HK-2 (cell line): Measurements from ENCODE around the gene MACC1.
"Not testable (repeated sequence)": the region's sequence is repeated elsewhere in the genome, so short reads cannot be mapped to it uniquely, and the experiment has no call there.

ENCODE experiments used
- DNase-seq: peaks from one replicate; pipeline ENCODE4 v3.0.0-alpha.2; 2018; ENCODE audit not compliant: unreplicated experiment

The MACC1 gene

DNA sequence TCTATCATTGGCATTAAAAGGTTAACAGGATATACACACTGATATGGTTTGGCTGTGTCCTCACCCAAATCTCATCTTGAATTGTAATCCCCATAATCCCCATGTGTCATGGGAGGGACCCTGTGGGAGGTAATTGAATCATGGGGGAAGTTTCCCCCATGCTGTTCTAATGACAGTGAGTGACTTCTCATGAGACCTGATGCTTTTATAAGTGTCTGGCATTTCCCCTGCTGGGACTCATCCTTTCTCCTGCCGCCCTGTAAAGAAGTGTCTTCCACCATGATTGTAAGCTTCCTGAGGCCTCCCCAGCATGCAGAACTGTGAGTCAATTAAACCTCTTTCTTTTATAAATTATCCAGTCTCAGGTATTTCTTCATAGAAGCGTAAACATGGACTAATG lies 9.4 kb downstream of the MACC1 start:
- DNase-seq, result not testable (repeated sequence)

DNA sequence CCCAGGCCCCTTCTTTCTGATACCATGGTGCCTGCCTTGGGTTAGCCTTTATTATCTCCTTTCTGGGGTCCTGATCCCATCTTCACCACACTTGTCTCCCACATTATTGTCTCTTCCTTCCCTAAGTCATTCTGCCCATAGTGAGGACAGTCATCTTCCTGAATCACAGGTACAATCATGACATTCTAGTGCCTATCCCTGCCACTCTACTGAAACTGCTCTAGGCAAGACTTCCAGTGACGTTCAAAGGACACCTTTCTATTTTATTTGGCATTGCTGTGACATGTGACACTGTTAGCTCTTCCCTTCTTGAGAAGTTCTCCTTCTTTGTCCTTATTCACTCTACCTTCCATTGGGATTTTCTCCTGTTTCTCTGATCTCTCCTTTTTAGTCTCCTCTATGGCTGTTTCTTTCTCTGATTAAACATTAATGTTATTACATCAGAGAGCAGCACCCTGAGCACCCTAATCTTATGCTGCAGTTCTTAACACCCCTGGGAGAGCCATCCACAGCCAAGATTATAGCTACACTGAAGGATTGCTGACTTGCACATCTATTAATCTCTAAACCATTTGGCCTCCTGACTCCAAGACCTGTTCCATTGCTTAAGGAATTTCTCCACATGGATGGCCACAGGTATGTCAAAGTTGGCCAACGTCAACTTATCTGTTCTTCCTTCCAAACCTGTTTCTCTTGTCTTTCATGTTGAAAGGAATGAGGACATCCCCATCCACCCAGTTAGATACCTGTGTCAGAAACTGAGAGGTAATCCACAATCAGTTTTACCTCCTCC lies 10.9 kb downstream of the MACC1 start:
- no peak for DNase-seq

DNA sequence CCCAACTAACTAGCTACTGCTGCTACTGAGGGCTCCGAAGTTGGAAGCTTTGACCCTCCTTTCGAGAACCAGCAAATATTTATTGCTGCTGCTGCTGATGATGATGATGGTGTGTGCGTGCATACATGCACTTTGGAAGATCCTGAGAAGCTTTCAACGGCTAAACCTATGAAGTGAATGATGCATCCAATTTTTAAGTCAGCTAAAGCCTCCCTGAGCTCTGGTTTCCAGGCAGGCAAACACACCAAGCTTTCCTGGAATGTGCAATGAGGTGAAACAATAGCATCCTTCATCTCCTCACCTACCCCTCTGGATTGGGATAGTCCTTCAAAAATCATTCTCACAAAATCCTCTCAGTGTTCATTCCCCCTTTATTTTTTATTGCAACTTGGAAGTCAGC lies 13.9 kb downstream of the MACC1 start:
- no peak for DNase-seq

DNA sequence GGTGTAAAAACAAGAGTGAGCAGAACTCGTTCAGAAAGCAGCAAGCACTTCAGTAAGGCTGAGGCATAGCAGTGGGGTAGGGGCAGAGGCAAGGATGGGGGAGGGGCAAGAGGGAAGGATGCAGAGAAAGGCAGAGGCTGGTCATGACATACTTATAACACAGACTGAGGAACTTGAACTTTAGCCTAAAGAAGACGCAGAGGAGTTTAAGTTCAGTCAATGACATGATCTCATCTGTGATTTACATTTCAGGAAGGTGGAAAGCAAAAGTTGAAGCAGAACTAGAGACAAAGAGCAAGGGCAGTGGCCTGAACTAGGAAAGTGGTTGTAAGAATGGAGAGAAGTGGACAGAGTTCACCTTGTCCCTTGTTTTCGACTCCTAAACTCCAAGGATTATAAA lies 15.8 kb downstream of the MACC1 start:
- DNase-seq, result no peak

DNA sequence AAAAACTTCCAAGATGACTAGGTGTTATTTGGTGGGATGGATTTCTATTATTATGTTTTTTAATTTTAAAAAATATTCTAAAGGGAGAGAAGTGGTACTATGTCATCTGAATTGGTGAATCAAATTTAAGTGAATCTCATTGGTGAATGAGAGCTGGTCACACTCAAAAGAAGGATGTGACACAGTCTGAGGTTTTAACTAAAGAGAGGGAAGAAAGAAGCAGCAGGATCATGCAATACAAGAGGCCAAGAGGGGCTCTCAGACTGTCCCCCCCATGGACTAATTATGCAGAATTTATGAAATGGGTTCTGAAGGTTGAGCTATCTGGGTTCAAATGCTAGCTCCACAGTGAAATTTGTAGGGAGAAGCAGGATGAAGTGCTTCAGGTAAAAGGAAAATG lies 16.2 kb downstream of the MACC1 start:
- no peak for DNase-seq

DNA sequence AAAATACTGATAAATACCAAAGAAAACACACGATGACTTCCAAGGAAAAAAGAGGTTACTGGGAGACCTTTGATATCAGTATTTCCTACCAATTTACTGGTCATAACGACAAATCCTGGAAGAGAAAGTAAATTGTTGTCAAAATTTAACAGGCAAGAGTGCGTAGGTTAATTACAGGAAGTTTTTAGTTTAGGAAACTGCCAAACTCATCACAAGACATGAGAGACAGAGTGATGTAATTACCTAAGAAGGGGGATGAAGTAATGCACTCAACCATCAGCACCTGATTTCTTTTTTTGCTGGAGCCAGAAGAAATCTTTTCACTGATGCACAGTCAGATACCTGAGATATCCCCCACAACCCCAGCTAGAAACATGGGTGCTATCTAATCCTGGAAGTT lies 16.8 kb downstream of the MACC1 start:
- DNase-seq, result no peak

DNA sequence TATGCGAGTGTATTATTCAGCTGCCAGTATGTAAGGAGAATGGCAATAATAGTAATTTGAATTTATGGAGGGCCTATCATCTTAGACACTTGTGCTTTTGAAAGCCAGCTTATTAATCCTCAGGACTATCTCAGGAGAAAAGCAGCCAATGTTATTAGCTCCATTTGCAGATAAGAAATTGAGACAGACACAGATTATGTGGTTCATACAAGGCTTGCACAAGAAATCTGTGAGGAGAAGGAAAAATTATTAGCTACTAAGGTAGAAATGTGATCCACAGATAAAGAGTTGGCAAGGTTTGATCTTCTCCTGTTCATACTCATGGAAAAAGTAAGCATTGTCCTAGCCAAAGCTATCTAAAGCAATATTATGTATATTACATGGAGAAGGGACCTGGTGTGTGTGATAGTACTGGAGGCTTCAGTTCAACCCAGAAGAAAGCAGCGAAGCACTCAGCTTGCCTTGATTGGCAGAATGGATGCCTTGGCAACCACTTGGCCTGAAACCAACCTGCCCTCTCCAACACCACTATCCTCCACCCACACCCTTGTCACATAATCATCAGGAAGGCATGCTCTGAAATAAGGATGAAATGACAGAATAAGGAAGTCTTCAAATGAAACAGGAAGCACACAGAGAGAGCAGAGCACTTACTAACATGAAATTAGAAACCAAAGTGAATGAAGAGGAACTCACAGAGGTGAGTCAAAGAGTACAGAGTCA lies 18.0 kb downstream of the MACC1 start:
- DNase-seq, result peak; percentile 81

DNA sequence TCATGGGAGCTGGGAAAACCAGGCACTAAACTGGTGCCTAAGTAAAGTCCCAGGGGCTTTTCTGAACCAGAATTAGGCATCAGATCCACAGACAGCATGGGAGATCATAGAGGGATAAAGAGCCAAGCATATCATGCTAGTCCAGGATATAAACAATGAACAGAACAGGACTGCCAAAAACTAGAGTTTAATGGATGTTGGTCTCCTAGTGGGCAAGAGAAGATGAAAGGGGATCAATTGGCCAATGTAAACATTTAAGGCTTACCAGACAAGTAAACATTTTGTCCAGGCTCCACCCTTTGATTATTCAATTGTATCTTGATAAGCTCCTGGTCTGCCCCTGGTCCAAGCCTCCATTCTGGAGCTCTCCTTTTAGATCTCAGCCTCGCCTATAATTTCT lies 18.9 kb downstream of the MACC1 start:
- DNase-seq, result no peak

DNA sequence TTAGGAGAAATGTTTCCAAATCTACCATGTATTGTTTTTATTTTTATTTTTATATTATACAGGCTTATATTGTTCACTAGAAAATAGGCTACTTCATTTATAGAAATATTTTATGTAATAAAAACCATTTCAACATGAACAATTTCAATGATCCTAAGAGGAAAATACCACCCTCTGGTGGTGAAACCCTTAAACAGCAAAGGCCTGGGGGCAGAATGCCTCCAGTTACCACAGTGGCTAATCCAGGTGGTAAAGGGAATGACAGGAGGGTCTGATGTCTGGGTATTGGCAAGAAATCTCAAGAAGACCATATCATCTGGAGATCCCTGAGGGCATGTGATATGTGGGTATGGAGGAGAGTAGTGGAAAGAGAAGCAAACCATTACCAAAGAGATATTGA lies 19.3 kb downstream of the MACC1 start:
- DNase-seq, result no peak

DNA sequence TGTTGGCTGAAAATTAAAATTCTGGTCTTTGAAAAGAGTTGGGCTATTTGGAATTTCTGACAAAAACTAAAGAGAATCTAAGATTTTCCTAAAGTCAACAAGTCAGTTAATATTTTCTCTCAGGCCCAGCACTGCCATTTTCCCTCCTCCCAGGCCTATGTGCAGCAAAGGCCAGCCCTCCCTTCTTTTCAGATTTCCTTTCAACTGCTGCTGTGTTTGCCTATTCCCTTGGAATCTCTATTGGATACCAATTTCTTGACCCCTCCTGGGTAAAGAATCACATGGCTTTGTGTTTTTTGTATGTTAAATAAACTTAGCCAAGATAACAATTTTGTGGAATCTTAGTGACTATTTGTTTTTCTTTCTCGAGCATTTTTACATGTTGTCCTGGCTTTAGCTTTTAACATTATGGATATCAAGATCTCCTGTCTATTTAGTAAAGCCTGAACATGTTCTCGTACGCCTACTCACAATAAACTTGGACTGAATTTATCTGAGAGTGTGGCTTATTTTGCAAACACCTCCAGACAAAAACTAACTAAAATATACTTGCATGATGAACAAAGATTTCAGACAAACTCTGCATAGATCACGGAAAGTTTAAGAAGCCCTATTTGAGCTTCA lies 19.9 kb downstream of the MACC1 start:
- no peak for DNase-seq

DNA sequence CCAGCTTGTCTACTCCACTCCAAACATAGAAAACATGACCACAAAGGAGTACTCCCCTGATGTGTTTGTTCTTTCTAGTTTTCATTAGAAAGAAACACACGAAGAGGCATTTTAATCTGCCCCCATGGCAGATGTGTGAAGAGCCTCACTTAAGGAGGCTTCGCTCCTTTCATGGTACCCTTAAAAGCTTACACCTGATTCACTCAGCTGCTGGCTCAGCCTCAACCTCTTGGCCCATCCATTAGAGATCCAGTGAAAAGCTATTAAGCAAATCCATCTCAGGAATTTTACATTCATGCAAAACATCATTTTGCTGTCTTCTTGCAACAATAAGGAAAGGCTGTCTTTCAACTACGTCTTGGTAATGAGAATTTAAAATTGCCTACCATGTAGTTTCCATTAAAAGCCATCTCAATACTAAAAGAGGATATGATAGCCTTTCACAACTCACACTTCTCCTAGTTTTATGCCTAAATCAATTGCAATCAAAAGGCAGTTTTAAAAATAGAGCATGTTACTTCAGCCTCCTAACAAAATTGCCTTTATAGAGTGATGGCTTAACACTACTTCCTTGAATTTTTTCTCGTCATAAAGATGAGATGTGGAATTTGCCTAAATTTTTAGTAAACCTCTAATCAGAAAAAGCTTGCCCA lies 22.7 kb downstream of the MACC1 start:
- no peak for DNase-seq

DNA sequence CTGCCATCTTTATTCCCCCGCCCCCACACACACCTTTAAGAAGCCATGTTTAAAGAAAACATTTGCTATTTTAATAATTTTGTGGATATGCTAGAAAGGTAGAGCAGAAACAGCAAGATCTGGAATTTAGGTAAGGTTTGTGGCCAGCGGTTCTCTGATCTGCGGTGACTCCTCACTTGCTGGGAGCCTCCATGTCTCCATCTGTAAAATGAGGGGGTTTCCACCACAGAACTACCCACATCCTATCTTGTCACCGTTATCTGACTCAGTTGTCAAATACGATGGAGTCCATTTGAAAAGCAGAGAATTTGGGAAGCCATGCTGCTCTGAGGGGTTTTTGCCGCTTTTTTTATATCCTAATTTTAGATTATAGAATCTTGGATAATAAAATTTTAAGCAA lies 23.3 kb downstream of the MACC1 start:
- DNase-seq, result no peak

DNA sequence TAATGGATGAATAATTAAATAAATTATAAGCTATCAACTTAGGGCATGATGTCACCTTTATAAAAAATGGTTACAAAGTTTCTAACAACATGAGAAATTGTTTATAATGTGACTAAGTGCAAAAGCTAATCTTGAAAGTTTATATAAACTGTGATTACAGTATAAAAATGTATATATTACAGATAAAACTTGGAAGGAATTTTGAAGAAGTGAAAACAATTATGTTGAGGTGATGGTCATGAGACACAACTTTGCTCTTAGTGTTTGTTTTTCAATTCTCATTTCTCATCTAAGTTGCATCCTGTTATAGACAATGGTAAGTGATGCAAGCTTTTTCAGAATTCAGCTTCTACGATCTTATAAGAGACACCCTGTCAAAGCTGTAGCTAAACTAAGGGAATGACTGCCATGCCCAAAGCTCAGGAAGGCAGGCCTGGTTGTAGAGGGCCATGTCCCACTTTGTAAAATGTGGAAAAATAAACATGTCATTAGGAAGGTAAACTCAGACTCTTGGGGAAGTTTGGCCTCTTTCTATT lies 23.9 kb downstream of the MACC1 start:
- DNase-seq, result no peak

DNA sequence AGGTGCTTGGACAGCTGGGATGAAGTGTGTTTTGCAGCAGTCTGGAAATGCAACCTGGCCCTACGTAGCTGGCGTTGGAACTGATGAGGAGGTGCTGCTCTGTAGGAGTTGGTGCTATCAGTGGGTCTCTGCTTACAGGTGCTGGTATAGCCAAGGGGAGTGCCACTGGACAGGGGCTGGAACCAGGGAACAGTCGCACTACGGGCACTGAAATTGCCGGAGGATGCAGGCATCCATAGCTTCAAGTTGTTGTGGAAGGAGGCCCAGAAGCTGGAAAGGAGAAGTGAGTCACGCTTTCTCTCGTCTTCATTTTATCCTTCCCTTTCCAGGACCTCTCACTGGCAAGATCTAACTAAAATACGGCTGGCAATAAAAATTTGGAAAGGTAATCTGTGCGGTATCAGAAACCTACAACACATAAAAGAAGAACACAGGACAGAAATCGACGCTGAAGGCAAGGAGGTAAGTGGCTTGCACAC lies 25.8 kb downstream of the MACC1 start:
- no peak for DNase-seq

DNA sequence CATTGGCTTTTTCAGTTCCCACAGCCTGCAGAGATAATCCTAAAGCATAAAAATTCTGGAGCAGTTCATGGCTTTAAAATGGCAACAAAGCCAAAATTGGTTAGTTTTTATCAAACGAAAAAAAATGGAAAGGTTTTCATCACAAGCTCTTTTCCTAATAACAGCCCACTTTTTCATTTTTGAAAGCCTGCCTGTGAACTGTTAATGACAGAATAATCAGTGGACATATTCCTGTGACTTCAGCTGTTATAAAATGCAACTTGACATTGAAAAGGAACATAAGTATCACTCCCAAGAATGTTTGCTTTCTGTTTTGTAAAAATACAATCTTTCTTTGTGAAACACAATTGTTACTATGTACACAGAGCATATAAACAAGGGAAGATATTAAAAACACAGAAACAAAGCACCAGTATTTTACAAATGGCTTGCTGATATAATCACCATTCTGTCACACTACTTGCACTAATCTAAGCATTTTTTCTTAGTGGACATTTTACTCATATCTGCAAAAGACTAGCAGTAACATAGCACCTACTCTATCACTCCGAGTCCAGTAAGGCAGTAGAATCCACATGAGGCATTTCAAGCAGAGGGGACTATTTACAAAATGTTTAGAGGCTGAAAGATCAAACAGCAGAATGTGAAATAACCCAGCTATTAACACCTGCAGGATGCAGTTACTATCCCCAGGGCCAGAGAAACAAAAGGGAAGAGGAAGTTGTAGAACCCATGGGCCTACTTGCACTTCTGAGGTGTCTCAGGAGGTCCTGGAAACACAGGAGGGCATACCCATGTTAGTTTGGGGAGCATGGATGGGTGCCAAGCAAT lies 26.4 kb downstream of the MACC1 start:
- no peak for DNase-seq

DNA sequence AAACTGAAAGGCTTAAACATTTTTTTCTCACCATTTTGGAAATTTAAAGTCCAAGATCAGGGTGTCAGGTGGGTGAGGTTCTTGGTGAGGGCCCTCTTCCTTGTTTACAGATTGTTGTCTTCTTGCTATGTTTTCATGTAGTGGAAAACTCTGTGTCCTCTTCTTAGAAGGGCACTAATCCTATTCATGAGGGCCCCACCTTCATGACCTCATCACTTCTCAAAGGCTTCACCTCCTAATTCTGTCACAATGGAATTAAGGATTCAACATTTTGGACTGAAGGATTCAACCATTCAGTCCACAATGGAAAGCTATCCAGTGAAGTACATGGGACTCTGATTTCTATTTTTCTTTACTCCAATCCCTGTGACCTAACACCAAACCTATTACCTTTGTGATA lies 27.3 kb downstream of the MACC1 start:
- no peak for DNase-seq

DNA sequence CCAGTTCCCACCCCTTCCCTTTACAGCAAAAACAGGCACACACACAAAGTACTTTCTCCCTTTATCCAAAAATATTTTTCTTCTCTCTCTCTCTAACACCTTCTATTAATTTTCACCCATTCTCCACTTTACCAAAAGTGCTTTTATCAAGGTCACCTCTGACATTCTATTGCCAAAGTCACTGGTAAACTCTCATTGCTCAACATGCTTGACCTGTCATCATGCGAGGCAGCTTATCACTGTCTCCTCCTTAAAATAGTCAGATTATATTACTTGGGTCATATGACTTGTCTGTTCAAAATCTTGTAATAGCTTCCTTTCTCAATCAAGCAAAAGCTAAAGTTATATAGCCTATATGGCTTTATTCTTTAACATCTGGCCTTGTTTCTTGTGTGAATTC lies 28.6 kb downstream of the MACC1 start:
- DNase-seq, result no peak

DNA sequence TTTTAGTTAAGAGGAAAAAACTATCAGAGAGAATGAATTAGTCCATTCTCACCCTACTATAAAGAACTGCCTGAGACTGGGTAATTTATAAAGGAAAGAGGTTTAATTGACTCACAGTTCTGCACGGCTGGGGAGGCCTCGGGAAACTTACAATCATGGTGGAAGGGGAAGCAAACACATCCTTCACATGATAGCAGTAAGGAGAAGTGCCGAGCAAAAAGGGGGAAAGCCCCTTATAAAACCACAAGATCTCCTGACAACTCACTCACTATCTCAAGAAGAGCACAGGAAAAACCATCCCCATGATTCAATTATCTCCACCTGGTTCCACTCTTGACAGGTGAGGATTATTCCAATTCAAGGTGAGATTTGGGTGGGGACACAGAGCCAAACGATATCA lies 29.3 kb downstream of the MACC1 start:
- DNase-seq, result not testable (repeated sequence)

DNA sequence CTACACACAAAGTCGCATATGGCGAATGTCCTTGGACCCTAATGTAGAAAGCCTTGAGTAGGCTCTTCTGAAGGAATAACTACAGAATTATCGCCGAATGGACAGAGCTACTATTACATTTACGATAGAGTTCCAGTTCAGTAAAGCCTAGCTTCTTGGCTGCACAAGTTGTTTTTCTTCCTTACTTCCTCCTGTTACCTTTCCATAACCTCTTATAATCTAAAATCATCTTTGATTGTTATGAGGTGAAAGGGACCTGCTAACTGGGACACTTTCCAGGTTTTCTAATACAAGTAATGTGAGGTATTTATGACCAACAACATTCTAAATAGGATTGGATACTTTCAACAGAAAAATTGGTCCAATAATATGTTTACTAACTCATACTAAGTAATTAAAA lies 31.2 kb downstream of the MACC1 start:
- DNase-seq, result no peak

DNA sequence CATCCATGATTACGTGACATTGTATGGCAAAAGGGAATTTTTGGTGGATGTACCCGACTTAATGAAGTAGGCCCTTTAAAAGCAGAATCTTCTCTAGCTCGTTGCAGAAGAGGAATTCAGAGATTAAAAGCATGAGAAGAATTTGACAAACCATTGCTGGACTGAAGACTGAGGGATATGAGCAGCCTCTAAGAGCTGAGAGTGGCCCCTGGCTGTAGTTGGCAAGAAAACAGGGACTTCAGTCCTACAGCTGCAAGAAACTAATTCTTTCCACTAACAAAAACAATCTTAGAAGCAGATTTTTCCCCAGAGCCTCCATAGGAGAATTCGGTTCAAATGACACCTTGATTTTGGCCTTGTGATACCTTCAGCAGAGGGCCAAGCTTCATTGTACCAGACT lies 34.1 kb downstream of the MACC1 start:
- DNase-seq, result no peak

DNA sequence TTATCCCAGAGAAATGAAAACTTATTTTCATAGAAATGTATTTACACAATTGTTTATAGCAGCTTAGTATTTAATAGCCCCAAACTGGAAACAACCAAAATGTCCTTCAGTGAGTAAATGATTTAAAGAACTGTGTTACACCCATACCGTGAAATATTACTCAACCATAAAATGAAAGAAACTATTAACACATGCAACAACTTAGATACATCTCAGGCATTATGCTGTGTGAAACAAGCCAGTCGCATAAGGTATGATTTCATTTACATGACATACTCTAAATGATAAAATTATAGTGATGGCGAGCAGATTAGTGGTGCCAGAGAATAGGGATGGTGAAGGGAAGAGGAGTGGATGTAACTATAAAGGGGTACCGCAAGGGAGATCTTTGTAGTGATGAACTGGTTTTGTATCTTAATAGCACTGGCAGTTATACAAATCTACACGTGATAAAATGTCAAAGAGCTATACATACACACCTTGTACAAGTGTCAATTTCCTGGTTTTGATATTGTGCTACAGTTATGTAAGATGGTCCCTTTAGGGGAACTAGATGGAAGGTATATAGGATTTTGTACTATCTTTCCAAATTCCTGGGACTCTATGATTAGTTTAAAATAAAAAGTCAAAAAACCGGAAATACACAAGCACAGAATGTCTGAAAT lies 40.5 kb downstream of the MACC1 start:
- DNase-seq, result no peak
